Fibroblast of peridontal ligament (primary cell): ENCODE results near the gene INPP5J.
A peak's percentile ranks its signal among the peaks of the same experiment; 100 is the strongest.
"Not testable (repeated sequence)": the region's sequence is repeated elsewhere in the genome, so short reads cannot be mapped to it uniquely, and the experiment has no call there.

ENCODE experiments used
- DNase-seq: peaks from one replicate; pipeline ENCODE4 v3.0.0-alpha.2; 2010; ENCODE audit errors: extremely low read depth

INPP5J gene

GRCh38 chr22:31144223-31144622 lies 21.5 kb downstream of the INPP5J start:
- no peak for DNase-seq

- DNase-seq, result peak; percentile 16
Observed at GRCh38 chr22:31148488-31148887, 25.7 kb downstream of the INPP5J start.

GRCh38 chr22:31148953-31149627 lies 26.3 kb downstream of the INPP5J start:
- DNase-seq, result peak; percentile 82

- no peak for DNase-seq
Observed at GRCh38 chr22:31150615-31151014, 27.8 kb downstream of the INPP5J start.

- no peak for DNase-seq
Observed at GRCh38 chr22:31151872-31152271, 29.1 kb downstream of the INPP5J start.

GRCh38 chr22:31153357-31153756 lies 30.6 kb downstream of the INPP5J start:
- no peak for DNase-seq

- DNase-seq, result no peak
Observed at GRCh38 chr22:31154975-31155374, 32.2 kb downstream of the INPP5J start.

- peak; percentile 67 for DNase-seq
Observed at GRCh38 chr22:31155422-31155821, 32.7 kb downstream of the INPP5J start.

- DNase-seq, result peak; percentile 32
Observed at GRCh38 chr22:31160328-31160978, 37.7 kb downstream of the INPP5J start.

- DNase-seq, result no peak
Observed at GRCh38 chr22:31161386-31161785, 38.6 kb downstream of the INPP5J start.

- peak; percentile 40 for DNase-seq
Observed at GRCh38 chr22:31162015-31162765, 39.4 kb downstream of the INPP5J start.

- DNase-seq, result no peak
Observed at GRCh38 chr22:31170971-31171370, 48.2 kb downstream of the INPP5J start.

- DNase-seq, result not testable (repeated sequence)
Observed at GRCh38 chr22:31171734-31172133, 49.0 kb downstream of the INPP5J start.

GRCh38 chr22:31173386-31174145 lies 50.8 kb downstream of the INPP5J start:
- peak; percentile 90 for DNase-seq

GRCh38 chr22:31176923-31177322 lies 54.2 kb downstream of the INPP5J start:
- no peak for DNase-seq

GRCh38 chr22:31177420-31178162 lies 54.8 kb downstream of the INPP5J start:
- peak; percentile 94 for DNase-seq

GRCh38 chr22:31178859-31179258 lies 56.1 kb downstream of the INPP5J start:
- DNase-seq, result no peak

- peak; percentile 73 for DNase-seq
Observed at GRCh38 chr22:31179345-31179744, 56.6 kb downstream of the INPP5J start.

GRCh38 chr22:31184015-31184414 lies 61.2 kb downstream of the INPP5J start:
- DNase-seq, result no peak
